MM.1S (cell line): ENCODE data around the gene EP400.

Source experiments
- DNase-seq: peaks from one replicate; pipeline ENCODE4 v3.0.0-alpha.2; 2015
- H2AFZ ChIP-seq: fragments of 300-600 bp; sonication (generic); 2 replicates; pipeline ENCODE4 v1.6.0; 2016; ENCODE audit warnings: antibody characterized with exemption, low read length
- H3F3A ChIP-seq: fragments of 300-600 bp; sonication (generic); 2 replicates; pipeline ENCODE4 v1.6.1; 2016; ENCODE audit warnings: mild to moderate bottlenecking, antibody characterized with exemption, low read length, moderate library complexity, mixed read lengths; ENCODE audit not compliant: insufficient read depth
- H3K27ac ChIP-seq: fragments of 300-600 bp; sonication (generic); 2 replicates; pipeline ENCODE4 v1.5.1; 2016; ENCODE audit warnings: mild to moderate bottlenecking, low read length
- H3K27me3 ChIP-seq: fragments of 300-600 bp; sonication (generic); replicated peaks from 2 replicates; pipeline ENCODE4 v1.6.0; 2016; ENCODE audit warnings: low read length; ENCODE audit not compliant: insufficient read depth
- H3K36me3 ChIP-seq: fragments of 300-600 bp; sonication (generic); replicated peaks from 2 replicates; pipeline ENCODE4 v1.6.1; 2016; ENCODE audit warnings: mild to moderate bottlenecking, low read length, mixed read lengths; ENCODE audit not compliant: insufficient read depth
- H3K4me1 ChIP-seq: fragments of 300-600 bp; sonication (generic); 2 replicates; pipeline ENCODE4 v1.6.1; 2016; ENCODE audit warnings: low read length, mixed read lengths
- H3K4me2 ChIP-seq: fragments of 300-600 bp; sonication (generic); 2 replicates; pipeline ENCODE4 v1.6.0; 2016; ENCODE audit warnings: low read depth, low read length
- H3K4me3 ChIP-seq: fragments of 300-600 bp; sonication (generic); 2 replicates; pipeline ENCODE4 v1.5.1; 2016; ENCODE audit warnings: low read length, mixed read lengths
- H3K79me2 ChIP-seq: fragments of 300-600 bp; sonication (generic); 2 replicates; pipeline ENCODE4 v1.6.1; 2016; ENCODE audit warnings: mixed run types, low read length, mixed read lengths
- H3K9ac ChIP-seq: fragments of 300-600 bp; sonication (generic); 2 replicates; pipeline ENCODE4 v1.6.1; 2016; ENCODE audit warnings: low read length, mixed read lengths
- H3K9me2 ChIP-seq: fragments of 300-600 bp; sonication (generic); replicated peaks from 2 replicates; pipeline ENCODE4 v1.6.1; 2016; ENCODE audit warnings: mild to moderate bottlenecking, low read length, mixed read lengths; ENCODE audit not compliant: insufficient read depth
- H3K9me3 ChIP-seq: fragments of 300-600 bp; sonication (generic); replicated peaks from 2 replicates; pipeline ENCODE4 v1.6.1; 2016; ENCODE audit warnings: mild to moderate bottlenecking, low read length, mixed read lengths; ENCODE audit not compliant: insufficient read depth
- H4K20me1 ChIP-seq: fragments of 300-600 bp; sonication (generic); 2 replicates; pipeline ENCODE4 v1.6.1; 2016; ENCODE audit warnings: mild to moderate bottlenecking, low read length, moderate library complexity, mixed read lengths; ENCODE audit not compliant: insufficient read depth
- CTCF ChIP-seq: fragments of 300-600 bp; sonication (generic); IDR thresholded peaks from 2 replicates; pipeline ENCODE4 v1.5.1; 2016; ENCODE audit warnings: antibody characterized with exemption, low read length, mixed read lengths
- EZH2 ChIP-seq: fragments of 300-600 bp; sonication (generic); optimal IDR thresholded peaks from 2 replicates; pipeline ENCODE3; 2017; ENCODE audit warnings: low read depth, mild to moderate bottlenecking, antibody characterized with exemption, low read length, mixed read lengths
- EZH2phosphoT487 ChIP-seq: fragments of 300-600 bp; sonication (generic); IDR thresholded peaks from 2 replicates; pipeline ENCODE4 v1.6.1; 2018; ENCODE audit warnings: antibody characterized with exemption, low read length

EP400 gene

GRCh38 chr12:132065609-132066344 lies 116.0 kb downstream of the EP400 start:
- H2AFZ ChIP-seq = no peak overlapping the region
- H3K36me3 ChIP-seq = no peaks in the 10 kb centered on the region
- H3K27ac ChIP-seq = no peak overlapping the region
- H3K9me2 ChIP-seq = no peaks in the 10 kb centered on the region
- H3K9ac ChIP-seq = no peak overlapping the region
- no peak for DNase-seq
- H3K4me1 ChIP-seq = no peaks in the 10 kb centered on the region
- no peaks in the 10 kb centered on the region for H3K27me3 ChIP-seq
- H3K4me3 ChIP-seq = no peak overlapping the region
- TF ChIP-seq EZH2phosphoT487 (no peak), CTCF (no peak), EZH2 (no peak)
- no peaks in the 10 kb centered on the region for H3K79me2 ChIP-seq
- no peaks in the 10 kb centered on the region for H3F3A ChIP-seq
- H3K9me3 ChIP-seq = no peaks in the 10 kb centered on the region
- no peaks in the 10 kb centered on the region for H4K20me1 ChIP-seq
- H3K4me2 ChIP-seq = no peak overlapping the region

GRCh38 chr12:132066345-132066685 lies 116.6 kb downstream of the EP400 start:
- no peaks in the 10 kb centered on the region for H3K79me2 ChIP-seq
- no peak overlapping the region for H3K4me3 ChIP-seq
- no peaks in the 10 kb centered on the region for H4K20me1 ChIP-seq
- H3K9ac ChIP-seq = no peak overlapping the region
- no peak overlapping the region for H3K27ac ChIP-seq
- no peaks in the 10 kb centered on the region for H3K9me2 ChIP-seq
- no peak overlapping the region for H2AFZ ChIP-seq
- H3K27me3 ChIP-seq = no peaks in the 10 kb centered on the region
- H3K36me3 ChIP-seq = no peaks in the 10 kb centered on the region
- no peak for DNase-seq
- no peak for TF ChIP-seq EZH2
- TF ChIP-seq CTCF = no peak
- TF ChIP-seq EZH2phosphoT487 = no peak
- H3K4me2 ChIP-seq = no peak overlapping the region
- H3K4me1 ChIP-seq = no peaks in the 10 kb centered on the region
- H3F3A ChIP-seq = no peaks in the 10 kb centered on the region
- no peaks in the 10 kb centered on the region for H3K9me3 ChIP-seq

- H3K79me2 ChIP-seq = no peaks in the 10 kb centered on the region
Measured at GRCh38 chr12:132066749-132067148, 117.0 kb downstream of the EP400 start.

GRCh38 chr12:132067182-132067581 lies 117.4 kb downstream of the EP400 start:
- no peaks in the 10 kb centered on the region for H3K36me3 ChIP-seq
- no peaks in the 10 kb centered on the region for H3F3A ChIP-seq
- no peak overlapping the region for H3K9ac ChIP-seq
- H2AFZ ChIP-seq = no peak overlapping the region
- no peak for TF ChIP-seq EZH2
- no peak for TF ChIP-seq EZH2phosphoT487
- TF ChIP-seq CTCF = no peak
- H4K20me1 ChIP-seq = no peaks in the 10 kb centered on the region
- no peak overlapping the region for H3K27ac ChIP-seq
- no peaks in the 10 kb centered on the region for H3K9me3 ChIP-seq
- H3K27me3 ChIP-seq = no peaks in the 10 kb centered on the region
- no peaks in the 10 kb centered on the region for H3K9me2 ChIP-seq
- H3K4me3 ChIP-seq = no peak overlapping the region
- no peaks in the 10 kb centered on the region for H3K4me1 ChIP-seq
- H3K4me2 ChIP-seq = no peak overlapping the region
- DNase-seq = no peak
- H3K79me2 ChIP-seq = no peaks in the 10 kb centered on the region

More at GRCh38 chr12:132066749-132067148, 117.0 kb downstream of the EP400 start:
- Histone ChIP-seq H3K27ac (no peak overlapping the region), H2AFZ (no peak overlapping the region), H3K9me2 (no peaks in the 10 kb centered on the region), H3K4me2 (no peak overlapping the region), H3K4me1 (no peaks in the 10 kb centered on the region), H3K4me3 (no peak overlapping the region), H3K9me3 (no peaks in the 10 kb centered on the region), H3F3A (no peaks in the 10 kb centered on the region), H3K36me3 (no peaks in the 10 kb centered on the region), H4K20me1 (no peaks in the 10 kb centered on the region), H3K9ac (no peak overlapping the region), H3K27me3 (no peaks in the 10 kb centered on the region)
- DNase-seq = no peak
- TF ChIP-seq EZH2phosphoT487 = no peak
- TF ChIP-seq EZH2 = no peak
